T1000 (cell line): ENCODE measurements around the gene NOL4L.
A peak's percentile ranks its signal among the peaks of the same experiment; 100 is the strongest.

Experiments
- DNase-seq: peaks from one replicate; lab custom pipeline; 2025; ENCODE audit warnings: mixed read lengths; lab: John Stamatoyannopoulos, UW

Gene NOL4L

GRCh38 chr20:32456869-32457478, 128.2 kb downstream of the NOL4L start:
- DNase-seq, result peak; percentile 33

GRCh38 chr20:32455901-32456701, 129.0 kb downstream of the NOL4L start:
- no peak for DNase-seq

GRCh38 chr20:32455171-32455900, 129.8 kb downstream of the NOL4L start:
- no peak for DNase-seq

GRCh38 chr20:32454164-32455145, 130.7 kb downstream of the NOL4L start:
- DNase-seq, result no peak

- DNase-seq, result no peak
These were observed 131.5 kb downstream of the NOL4L start for GRCh38 chr20:32453467-32454163.

GRCh38 chr20:32452776-32453466, 132.2 kb downstream of the NOL4L start:
- no peak for DNase-seq

GRCh38 chr20:32451682-32452461, 133.3 kb downstream of the NOL4L start:
- no peak for DNase-seq

- no peak for DNase-seq
These were observed 133.8 kb downstream of the NOL4L start for GRCh38 chr20:32451340-32451681.

- no peak for DNase-seq
These were observed 134.6 kb downstream of the NOL4L start for GRCh38 chr20:32450484-32451061.

GRCh38 chr20:32449890-32450401, 135.2 kb downstream of the NOL4L start:
- no peak for DNase-seq

- no peak for DNase-seq
These were observed 135.9 kb downstream of the NOL4L start for GRCh38 chr20:32449057-32449889.

GRCh38 chr20:32448306-32449056, 136.7 kb downstream of the NOL4L start:
- DNase-seq, result no peak

GRCh38 chr20:32447136-32448027, 137.8 kb downstream of the NOL4L start:
- no peak for DNase-seq

- DNase-seq, result no peak
These were observed 138.6 kb downstream of the NOL4L start for GRCh38 chr20:32446301-32447100.

- DNase-seq, result no peak
These were observed 139.4 kb downstream of the NOL4L start for GRCh38 chr20:32445539-32446273.
